Stimulated activated CD4-positive, alpha-beta T cell treated with anti-CD3 and anti-CD28 coated beads, Interleukin-1b, Interleukin-23, amount 100 ng/mL, for 1 hour (primary cell): ENCODE data around the gene CD47.

Experiments used
- DNase-seq, 2 donors: peaks; one replicate each; pipeline ENCODE4 v3.0.0-alpha.2; 2020; ENCODE audit warnings: low read depth in 2 of 2

Gene CD47

DNA sequence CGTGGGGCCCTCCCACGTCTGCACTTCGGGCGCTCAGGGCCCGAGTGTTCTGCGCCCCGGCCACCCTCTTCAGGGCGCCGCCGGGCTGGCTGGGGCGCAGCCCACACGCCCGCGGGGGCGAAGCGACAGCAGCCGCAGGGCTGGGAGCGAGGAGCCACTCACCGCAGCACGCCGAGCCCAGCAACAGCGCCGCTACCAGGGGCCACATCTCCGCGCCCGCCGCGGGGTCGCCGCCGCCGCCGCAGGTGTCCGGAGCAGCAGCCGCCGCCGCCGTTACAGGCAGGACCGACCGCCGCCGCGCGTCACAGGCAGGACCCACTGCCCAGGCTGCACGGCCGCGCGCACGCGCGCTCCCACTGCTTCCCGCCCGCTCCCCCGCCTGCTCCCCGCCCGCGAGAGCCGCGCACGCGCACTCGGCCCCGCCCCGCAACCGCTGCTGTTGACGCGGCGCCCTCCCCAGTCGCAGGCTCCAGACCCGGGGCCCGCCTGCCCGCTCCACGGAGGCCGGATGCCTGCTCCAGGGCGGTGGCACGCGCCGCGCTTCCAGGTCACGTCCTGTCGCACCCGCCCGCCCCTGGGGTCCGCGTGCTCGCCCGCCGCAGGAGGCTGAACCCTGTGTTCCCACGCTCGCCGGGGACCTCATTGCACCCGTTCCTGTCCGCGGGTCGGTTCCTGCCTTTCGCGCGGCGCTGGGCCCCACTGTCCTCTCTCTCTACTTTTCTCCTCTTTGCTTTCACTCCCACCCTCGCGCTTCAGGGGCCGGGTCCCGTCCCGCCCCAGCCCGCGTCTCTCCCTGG, at the start of gene CD47:
Gene CD47 (minus strand): TSS at position 331 of the 797 bp plus-strand sequence. CDS start 123 bp downstream, at position 208.
- peak; percentile 89 to 92 for DNase-seq

DNA sequence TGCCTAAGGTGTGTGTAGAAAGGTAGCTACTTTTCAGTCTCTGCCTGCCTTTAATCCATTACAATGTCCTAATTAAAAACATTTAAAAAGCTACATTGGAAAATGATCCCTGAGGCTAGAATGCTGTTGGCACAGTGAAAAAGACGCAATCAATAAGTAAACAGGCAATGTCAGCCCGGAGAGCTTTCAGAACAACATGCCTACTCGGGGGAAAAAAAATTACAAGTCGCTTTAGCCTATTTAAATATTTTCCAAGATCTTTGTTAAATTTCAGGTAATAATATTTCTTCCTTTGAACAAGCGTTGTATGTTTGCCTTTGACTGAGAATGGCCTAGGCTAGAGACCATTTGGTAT, 46.6 kb upstream of the CD47 start:
- DNase-seq = no peak

DNA sequence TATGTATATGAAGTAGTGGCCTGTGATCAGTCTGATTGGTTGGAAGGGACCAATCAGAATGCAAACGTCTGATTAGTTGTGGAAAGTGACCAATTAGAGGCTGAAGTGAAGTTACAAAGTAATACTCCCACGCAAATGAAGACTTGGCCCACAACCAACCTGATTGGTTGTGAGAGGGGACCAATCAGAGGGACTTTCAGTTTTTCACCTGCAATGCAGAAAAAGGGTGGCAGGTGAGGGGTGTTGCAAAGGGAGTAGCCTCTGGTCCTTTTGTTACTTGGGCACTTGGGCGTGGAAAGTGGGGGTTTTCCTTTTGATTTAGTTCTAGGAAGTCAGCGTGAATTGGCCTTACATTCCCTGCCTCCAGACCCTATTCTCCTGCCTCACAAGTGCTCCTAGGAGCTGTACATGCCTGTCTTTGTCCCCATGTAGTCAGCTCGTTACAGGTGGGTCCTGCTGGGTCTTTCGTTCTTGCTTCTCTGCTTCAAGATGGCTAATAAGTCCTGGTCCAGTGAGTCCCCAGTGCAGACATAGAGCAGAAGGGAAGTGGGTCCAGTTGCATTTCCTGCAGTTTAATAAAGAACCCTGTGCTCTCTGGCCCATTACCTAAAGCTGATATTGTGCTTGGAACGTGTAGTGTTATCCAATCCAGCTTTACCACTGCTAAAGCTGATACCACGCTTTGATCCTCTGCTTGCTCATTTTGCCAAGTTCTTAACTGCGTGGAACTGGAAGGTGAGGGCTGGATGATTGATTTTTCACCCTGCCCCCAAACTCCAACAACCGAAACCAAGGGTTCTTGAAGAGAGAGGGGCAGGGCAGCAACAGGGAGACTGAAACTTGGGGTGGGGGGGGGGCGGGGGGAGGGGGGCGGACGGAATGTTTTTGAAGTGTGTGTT, 46.0 kb upstream of the CD47 start:
- no peak for DNase-seq

DNA sequence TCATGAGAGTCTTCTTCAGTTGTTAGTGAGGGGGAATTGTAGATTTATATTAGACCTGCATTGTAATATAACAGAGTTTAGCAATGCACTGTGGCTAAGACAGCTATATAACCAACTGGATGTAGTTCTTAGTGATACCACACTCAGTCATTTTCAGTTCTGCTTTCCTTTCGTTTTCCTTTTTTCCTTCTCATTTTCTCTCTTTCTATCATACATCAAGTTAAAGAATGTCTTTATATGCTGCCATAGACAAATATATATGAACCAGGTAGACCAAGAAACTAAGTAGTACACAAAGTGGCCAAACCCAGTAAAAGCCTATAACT, 43.7 kb upstream of the CD47 start:
- no peak for DNase-seq

DNA sequence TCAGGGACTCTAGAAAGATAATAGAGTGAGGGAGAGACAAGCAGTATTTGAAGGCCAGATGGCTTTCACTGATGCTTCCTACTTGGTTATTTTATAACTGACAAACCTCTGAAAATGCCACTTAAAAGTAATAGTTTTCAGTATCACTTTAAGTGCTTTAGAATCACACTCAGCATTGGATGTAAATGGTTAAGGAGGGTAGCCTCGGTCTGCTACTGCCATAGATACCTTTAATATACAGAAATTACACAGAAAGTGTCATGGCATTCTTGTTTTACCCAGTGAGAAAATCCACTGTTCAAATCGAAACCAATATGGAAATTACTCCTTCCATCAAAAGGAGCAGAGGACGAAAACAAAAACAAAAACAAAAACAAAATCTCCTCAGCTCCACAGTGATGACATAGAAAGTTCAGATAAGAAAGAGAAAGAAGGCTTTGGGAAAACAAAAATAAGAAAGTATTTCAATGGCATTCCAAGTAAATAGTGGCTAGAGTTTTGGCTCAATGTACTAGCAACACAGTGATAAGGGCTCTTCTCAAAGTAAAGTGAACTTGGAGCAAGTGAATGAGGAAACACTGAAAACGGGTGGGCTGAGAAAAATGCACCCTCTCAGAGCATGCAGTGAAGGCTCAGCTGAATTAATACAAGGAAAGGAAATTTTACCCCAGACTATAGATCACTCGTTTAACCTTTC, 43.2 kb upstream of the CD47 start:
- DNase-seq = no peak

DNA sequence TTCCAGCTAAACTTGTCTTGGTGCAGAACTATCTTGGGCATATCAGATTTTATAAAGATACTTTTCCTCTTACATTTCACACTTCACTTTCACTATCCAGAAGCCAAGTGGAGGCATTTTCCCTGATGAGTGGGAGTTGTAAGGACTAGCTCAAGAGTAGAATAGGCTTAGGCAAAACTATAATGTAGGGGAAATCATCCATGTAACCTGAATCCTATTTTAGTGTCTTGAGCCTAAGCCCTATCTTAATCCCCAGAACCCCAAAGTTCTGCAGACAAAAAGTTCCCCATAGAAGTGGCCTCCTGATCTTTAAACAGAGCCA, 42.2 kb upstream of the CD47 start:
- no peak for DNase-seq

DNA sequence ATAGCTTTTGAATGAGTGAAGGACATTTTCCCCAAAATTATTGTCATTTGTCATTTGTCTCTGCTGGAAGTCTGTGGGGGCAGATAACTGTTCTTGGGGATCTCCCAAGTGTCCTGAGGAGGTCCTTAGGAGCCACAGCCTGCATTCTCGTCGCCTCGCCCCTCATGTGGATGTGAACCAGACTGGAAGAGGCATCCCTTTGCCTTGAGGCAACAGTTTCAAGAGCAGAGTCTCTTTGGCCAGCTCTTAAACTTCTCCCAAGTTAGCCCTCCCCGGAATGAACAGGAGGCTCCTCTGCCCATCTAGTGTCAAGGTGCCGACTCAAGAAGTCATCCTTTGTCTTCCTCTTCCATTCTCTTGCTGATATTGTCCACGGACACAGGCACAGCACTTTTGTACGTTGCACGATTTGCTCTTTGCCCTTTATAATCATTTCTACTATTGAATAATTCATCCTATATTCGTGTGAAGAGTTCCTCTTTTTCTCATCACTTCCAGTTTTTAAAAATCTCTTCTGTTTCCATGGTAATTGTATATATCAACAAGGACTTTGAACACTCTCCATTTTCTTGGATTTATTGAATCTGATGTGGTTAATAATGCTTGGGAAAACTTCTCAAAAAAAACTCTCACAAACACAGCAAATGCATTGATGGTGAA, 40.8 kb upstream of the CD47 start:
- no peak for DNase-seq

DNA sequence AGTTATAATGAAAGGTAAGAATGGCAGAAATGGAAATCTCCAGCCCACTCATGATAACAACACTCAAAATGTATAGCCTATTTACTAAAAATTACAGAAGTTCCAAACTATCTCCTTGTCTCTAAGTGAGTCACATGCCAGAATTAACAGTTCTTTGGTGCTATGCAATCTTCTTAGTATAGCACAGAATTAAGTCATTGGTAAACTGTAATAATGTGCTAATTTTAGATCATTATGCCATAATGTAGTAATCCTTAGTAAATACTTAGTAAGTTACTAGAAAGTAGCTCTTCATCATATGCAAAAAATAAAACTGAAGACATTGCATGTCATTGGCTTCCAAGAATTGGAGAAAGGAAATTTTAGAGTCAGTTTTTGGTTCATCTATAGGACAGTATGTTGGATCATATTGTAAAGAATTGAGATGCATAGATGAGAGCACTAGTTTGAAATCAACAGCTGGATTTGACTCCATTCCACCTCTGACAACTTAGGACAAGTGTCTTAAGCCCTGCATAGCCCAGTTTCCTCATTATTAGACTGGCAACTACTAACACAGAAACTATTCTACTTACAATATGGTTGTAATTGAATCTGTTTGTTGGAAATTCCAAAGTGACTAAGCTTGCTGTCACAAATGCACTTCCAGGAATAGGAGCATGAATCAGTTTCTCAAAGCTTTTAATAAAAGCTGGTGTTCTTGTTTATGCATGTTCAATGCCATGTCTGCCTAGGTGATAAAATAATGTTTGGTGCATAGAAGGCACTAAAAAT, 40.1 kb upstream of the CD47 start:
- no peak for DNase-seq

DNA sequence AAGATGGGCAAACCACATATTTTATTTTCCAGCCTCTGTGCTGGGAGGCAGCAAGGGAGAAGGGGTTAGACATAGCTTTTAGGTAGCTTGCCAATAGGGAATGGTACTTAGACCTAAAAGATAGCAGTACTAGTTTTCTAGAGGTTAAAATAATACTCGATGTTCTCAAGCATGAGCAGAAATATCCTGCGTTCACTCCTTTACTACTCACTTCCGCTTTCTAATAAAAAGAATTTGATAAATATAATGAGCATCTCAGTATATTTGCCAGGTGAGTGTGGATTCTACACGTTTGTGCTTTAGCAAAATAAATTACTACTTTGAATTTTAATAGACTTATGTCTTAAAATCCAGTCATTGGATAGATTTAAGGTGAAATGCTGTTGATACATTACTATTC, 39.4 kb upstream of the CD47 start:
- no peak for DNase-seq

DNA sequence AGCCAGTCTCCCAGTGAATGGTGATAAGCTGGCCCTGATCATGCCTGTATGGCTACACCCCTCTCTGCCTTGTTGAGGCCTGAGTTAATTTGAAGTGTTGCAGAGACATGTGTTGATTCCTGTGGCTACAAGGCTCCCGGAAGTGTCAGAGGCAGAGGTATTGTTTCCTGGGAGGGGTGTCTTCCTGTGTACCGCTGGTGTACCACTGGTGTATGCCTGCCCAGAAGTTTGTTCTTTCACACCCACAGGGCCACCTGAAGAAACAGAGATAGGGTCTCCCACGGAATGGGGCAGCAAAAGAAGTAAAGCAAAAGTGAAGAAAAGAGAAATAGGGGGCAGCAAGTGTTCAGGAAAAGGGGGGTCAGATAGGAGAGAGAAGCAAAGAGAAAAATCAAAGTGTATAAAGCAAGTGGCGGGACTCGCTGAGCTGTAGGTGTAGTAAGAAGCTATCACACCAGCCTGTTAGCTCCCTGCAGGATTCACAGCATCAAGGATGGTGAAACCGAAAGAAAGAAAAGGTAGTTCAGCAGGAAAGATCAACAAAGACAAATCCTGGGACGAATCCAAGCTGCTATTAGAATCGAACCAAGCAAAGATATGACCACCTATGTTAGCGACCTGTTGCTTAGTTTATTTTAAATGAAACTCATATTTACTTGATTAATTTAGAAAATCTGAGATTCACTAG, 36.6 kb upstream of the CD47 start:
- DNase-seq = no peak

DNA sequence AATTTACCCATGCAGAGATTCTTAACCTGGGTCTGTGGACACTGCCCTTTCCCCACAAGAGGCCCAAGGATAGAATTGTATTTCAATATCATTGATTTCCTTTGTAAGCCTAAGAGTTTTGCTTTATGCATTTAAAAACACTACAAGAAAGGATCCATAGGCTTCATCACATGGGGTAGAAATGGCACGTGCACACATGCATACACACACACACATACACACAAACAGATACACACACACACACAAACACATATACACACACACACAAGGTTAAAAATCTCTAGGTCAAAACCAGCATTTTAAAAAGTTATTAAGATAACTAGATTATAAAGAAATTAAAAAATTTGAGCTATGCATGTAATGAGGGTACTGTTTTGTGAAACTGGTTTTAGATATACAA, 35.5 kb upstream of the CD47 start:
- no peak for DNase-seq

DNA sequence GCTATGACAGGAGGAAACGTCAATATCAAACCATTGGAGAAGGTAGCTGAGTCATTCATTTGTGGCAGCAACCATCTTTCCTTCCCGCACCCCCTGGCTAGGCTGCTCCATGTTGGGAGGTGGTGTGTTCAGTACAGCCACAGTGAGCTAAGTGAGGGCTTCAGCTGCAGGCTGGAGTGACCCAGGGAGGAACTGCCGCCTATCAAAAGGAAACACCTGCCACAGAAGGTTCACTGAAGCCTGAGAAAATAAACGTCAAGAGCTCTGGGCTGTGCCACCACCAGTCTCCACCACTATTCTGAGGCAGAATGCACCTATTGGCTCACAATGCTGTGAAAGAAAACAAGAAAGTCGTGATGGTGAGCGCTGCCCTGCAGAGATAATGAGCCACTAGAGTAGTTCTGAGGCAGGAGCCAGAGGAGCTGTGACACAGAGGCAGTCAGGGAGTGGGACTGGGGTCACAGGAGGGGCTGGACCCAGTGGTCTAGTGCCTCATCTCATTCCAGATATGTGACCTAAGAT, 34.8 kb upstream of the CD47 start:
- no peak for DNase-seq

DNA sequence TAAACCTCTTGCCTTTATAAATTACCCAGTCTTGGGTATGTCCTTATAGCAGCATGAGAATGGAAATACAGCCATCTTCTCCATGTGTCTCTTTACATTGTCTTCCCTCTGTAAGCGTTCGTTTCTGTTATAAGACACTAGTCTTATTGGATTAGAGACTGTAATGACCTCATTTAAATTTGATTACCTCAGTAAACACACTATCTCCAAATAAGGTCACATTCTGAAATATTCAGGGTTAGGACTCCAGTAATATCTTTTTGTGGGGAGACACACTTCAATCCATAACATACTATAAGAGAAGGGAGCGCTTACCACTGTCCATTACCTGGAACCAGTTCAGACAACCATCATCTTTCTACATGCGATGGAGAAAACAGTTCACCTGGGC, 34.3 kb upstream of the CD47 start:
- no peak for DNase-seq

DNA sequence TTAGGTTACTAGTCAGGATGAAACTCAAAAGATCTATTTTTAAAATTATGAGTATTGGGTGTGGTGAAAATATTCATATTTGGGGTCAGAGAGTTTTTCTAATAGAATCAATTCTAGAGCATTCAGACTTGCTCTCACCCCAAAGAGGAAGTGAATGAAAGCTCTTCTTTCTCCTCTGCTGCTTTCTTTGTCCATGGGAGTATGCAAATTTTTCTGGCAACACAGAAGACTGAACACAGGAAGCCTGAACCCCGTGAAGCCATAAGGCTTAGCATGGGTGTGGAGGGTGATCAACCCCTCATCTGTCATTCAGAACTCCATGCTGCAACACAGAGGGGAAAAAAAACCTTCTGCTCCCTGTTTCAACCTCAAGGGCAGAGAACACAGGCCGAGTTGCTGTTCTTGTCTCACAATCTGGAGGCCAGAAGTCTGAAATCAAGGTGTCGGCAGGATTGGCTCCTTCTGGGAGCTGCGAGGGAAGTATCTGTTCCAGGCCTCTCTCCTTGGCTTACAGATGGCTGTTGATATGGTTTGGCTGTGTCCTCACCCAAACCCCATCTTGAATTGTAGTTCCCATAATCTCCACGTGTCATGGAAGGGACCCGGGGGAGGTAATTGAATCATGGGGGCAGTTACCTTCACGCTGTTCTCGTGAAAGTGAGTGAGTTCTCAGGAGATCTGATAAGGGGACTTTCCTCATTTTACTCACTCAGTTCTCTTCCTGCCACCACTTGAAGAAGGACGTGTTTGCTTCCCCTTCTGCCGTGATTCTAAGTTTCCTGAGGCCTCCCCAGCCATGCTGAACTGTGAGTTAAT, 33.7 kb upstream of the CD47 start:
- peak; percentile 31 to 39 for DNase-seq

DNA sequence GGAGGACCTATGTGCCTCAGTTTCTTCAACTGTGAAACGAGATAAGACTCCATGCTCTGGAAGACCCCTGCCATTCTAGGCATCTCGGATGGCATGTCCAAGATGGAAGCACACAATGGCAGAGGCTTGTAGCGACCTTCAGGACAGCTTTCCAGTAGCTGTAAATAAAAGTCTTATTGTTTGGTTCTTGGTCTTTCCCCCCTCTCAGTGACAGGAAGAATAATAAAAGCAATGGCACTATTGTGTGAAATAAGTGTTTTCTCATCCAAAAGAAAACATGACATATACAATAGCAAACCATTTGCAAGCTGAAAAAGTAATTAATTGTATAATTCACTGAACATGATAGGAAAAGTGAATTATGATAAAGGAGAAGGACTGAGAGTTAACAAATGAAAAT, 32.5 kb upstream of the CD47 start:
- no peak for DNase-seq

DNA sequence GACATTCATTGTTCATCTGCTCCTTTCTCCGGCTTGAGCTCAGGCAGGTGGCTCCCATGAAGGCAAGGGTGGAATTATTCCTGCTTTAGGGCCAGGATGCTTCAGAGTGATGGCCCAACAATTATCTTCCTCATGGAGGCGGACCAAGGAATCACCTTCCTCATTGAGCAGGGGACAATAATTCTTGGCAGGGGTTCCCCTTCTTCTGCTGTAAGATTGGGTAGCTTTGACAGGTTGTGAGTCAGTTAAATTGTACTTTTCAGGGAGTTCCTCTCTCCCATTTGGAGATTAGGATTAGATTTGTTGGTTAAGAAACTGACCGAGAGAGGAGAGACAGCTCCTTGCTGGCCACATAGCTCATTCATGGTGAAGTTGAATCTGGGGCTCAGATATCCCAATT, 31.4 kb upstream of the CD47 start:
- DNase-seq = no peak

DNA sequence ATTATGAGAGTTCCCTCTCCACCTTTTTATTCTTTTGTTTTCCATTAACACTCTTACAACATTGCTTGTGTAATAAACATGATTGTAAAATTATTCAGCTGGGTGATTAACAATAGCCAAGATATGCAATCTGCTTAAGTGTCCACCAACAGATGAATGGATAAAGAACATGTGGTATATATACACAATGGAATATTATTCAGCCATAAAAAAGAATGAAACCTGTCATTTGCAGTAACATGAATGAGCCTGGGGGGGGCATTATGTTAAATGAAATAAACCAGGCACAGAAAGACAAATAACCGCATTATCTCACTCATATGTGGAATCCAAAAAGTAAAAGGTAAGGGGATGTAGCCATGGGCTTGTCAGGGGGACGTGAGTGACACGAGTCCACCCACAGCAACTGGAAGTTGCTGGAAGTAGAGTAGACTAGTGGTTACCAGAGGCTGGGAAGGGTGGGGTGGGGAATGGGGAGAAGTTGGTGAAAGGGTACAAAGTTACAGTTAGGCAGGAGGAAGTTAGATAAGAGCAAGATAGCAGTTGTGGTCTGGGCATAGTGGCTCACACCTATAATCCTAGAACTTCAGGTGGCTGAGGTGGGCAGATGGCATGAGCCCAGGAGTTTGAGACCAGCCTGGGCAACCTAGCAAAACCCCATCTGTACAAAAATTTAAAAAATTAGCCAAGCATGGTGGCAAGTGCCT, 28.7 kb upstream of the CD47 start:
- DNase-seq = no peak

DNA sequence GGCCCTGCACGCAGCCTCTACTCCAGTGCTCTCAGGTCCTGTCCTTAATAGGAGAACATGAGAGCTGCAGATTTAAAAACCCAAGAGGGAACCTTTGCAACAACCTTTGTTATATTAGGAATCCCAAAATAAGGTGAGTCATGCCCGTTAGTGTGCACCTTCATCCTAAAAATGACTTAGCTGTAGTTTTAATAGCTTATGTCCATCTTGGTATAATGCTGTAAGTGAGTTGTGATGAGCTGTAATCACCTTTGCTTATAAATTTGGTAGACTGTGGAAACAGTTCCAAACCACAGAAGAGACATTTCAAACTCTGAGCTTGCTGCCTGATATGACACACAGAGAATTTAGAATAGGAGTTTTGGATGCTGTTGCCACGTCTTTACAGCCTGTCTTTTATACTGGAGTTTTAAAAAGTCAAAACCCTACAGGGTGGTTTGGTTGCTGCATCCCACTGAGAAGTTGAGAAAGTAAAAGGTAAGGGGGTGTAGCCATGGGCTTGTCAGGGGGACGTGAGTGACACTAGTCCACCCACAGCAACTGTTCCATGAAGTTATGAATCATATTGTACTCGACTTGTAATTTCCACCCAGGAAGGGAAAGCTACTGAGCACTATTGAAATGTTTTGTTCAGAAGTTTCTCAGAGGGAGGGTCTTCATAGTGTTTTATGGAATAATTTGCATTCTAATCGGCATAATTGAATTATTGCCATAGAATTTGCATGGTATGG, 27.4 kb upstream of the CD47 start:
- DNase-seq = no peak
